Measurements from ENCODE around the gene ABCD3.

- TF ChIP-seq CTCF (IDR thresholded peaks at IDR 0.05), result no peak
- TF ChIP-seq JUND (IDR thresholded peaks at IDR 0.05), result no peak
- TF ChIP-seq NRF1 (IDR thresholded peaks at IDR 0.05; ENCODE audit: low read depth, low read length), result no peak
- no peak for TF ChIP-seq RAD21 (IDR thresholded peaks at IDR 0.05; ENCODE audit: low read length)
- TF ChIP-seq FOSL2 (IDR thresholded peaks at IDR 0.05; ENCODE audit: borderline replicate concordance, low read depth), result no peak
- no peak for TF ChIP-seq FOXM1 (IDR thresholded peaks at IDR 0.05; ENCODE audit: low read depth)
- TF ChIP-seq GATA2 (CRISPR knock-in tag; IDR thresholded peaks at IDR 0.05), result no peak
Observed at GRCh38 chr1:94462606-94463005, 44.4 kb downstream of the ABCD3 start.
